GM12801 (cell line): ENCODE results near the gene PPP1R12B.

Experiments used
- TF ChIP-seq, protein P1 (sequence below): IDR thresholded peaks from one replicate; pipeline ENCODE4 v1.5.1; 2011; ENCODE audit warnings: control low read depth; ENCODE audit not compliant: insufficient read length; ENCODE audit errors: extremely low read depth

PPP1R12B gene

DNA sequence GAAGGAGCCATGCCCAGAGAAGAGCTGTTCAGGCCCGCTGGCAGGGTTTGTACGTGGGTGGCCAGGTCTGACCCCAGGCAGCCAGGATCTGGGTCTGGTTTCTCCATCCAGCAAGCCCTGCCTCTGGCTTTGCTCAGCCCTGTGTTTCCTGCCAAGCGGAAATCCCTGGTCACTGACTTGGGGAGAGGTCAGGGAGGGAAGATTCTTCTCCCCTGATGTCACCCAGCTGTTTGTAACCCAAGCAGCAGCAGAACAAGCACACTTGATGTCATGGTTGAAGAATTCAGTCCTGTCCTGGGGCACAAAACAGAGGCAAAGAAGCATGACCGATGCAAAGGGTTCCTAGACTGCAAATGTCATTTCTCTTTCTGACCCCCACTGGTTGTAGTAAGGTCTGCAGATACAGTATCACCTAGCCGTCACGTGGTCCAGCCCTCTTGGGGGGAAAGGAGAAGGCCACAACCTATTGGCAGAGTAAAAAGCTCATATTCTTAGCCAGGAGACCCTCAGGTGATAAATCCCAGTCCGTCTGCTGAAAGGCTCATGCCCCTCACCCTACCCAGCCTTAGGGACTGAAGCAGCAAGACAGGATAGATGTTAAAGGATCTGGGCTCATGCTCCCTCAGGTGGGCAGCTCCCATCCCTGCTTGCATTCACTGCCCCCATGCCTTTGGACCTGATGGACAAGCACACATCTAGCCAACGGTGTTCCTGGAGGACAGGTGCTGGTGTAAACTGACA is 240.9 kb downstream of the PPP1R12B start:
- TF ChIP-seq, protein P1, sequence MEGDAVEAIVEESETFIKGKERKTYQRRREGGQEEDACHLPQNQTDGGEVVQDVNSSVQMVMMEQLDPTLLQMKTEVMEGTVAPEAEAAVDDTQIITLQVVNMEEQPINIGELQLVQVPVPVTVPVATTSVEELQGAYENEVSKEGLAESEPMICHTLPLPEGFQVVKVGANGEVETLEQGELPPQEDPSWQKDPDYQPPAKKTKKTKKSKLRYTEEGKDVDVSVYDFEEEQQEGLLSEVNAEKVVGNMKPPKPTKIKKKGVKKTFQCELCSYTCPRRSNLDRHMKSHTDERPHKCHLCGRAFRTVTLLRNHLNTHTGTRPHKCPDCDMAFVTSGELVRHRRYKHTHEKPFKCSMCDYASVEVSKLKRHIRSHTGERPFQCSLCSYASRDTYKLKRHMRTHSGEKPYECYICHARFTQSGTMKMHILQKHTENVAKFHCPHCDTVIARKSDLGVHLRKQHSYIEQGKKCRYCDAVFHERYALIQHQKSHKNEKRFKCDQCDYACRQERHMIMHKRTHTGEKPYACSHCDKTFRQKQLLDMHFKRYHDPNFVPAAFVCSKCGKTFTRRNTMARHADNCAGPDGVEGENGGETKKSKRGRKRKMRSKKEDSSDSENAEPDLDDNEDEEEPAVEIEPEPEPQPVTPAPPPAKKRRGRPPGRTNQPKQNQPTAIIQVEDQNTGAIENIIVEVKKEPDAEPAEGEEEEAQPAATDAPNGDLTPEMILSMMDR: no peak

DNA sequence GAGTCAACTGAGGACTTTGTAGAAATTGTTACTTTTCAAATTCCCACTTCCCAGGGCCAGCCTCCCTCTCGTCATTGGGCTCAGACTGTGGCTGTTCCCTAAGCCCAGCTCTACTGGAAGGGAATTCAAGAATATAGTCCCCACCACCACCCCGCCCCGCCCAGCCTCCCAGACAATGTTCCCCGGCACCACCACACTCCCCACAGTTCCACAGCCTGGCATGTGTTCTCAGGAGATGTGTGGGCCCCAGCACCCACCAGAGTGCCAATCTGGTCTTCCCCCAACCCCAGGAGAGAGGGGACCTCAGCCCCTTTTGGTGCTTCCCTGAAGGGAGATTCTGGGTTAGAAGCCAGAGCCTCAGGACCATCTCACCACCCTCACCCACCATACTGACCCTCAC is 241.6 kb downstream of the PPP1R12B start:
- TF ChIP-seq, protein P1: no peak

DNA sequence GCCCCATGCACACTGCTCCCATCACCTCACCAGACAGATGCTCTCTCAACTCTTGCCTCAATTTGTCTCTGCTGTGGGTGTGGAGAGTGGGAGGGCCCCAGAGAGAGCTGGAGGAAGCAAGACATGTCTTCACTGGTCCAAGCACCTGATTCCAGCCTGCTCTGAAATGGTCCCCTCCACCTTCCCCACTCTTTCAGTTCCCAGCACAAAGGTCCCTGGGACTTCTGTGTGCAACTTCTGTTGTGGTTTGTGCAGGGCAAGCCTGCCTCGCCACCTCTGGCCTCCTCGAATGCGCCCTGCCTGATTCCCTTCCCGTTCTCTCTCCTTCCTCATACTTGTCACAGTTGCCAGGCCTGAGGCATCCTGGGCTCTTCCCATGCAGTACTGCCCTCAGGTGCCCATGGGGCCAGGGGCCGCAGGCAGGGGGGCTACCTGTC is 242.5 kb downstream of the PPP1R12B start:
- TF ChIP-seq, protein P1: no peak

DNA sequence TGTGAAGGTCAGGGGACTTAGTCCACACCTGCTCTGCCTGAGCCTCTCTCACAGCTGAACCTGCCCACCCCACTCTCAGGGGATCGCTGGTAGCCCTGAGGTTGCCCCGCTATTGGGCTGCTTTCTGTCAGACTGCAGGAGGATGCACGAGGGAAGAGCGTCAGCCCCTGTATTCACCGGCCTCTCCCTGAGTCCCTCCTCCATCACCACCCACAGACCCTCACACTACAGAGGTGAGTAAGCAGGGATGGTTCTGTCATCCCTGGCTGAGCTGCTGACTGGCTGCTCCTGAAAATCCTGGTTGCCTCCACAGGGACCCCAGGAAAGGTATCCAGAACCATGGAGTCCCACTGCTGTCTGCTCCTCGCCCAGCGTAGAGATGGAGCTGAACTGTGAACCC is 243.0 kb downstream of the PPP1R12B start:
- TF ChIP-seq, protein P1: no peak

DNA sequence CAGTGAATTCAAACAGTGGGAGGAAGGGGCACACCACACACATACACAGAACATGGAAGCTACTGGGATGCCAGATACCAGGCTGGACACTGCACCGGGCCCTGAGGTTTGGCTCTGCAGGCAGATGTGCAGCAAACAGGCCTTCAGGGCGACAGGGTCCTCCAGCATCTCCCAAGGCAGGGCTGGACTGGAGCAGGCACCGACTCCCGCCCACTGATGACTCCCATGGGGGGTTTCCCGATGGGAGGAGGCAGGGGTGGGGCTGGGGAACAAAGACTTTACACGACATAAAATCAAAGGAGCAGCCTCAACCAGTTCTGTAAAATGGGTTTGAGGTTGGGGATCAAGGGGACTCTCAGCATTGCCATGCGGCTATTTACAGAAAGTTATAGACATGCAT is 243.6 kb downstream of the PPP1R12B start:
- TF ChIP-seq, protein P1: no peak

DNA sequence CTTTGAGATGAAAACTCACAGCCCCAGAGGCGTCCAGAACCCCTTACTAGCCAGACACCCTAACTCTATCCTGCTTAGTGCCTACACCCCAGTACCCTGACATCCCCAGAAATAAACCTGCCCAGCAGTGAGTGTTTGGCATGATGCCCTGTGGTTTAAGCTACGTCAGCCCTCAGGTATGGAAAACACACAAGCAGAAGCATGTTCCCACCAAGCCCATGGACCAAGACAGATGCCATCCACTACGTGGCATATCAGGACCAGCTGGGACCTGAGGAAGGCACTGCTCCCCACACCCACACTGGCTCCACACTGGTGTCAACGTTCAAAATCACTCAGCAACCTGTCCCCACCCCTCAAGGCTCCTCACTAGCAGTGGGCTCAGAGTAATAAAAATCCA is 245.3 kb downstream of the PPP1R12B start:
- TF ChIP-seq, protein P1: no peak

DNA sequence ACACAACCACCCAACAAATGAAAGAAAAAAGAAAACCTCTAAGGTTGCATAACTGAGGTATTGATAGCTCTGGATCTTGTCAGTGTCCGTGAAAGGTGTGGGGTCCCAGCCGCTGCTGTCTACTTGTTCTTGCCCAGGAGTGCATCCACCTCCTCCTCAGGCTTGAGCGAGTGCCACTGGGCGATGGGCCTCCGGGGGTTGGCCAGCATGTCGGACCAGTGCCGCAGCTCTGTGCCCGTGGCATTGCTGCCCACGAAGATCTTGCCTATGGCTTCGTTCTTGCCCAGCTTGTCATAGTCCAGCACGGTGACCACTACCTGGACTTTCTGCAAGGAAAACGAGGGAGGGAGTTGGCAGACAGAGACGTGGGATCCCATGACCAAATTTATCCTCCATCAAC is 248.1 kb downstream of the PPP1R12B start:
- TF ChIP-seq, protein P1: no peak
